ENCODE results near the gene HMG20A.

- no peak for TF ChIP-seq CHD4 (IDR thresholded peaks at IDR 0.05; ENCODE audit: borderline replicate concordance, low read length)
- no peak for TF ChIP-seq CTCF (CRISPR knock-in tag; IDR thresholded peaks at IDR 0.05)
- TF ChIP-seq POLR2A (IDR thresholded peaks at IDR 0.05; ENCODE audit: insufficient read depth in 1 of 2, low read depth in 2 of 2, low read length in 2 of 2) = no peak
- no peak for TF ChIP-seq JUN (CRISPR knock-in tag; IDR thresholded peaks at IDR 0.05)
- no peak for TF ChIP-seq IKZF4 (CRISPR knock-in tag; IDR thresholded peaks at IDR 0.05; ENCODE audit: borderline replicate concordance, low read depth, not compliant biosample characterization)
Measured at GRCh38 chr15:77459031-77459430, 38.3 kb downstream of the HMG20A start.

All from HepG2 (cell line).